Kidney (tissue), 14 donors: ENCODE measurements around the gene MST1R. TPM values are rescaled to one million over a fixed set of nuclear protein-coding genes. Genes with fewer than 3 reads are reported as not detected.

Experiments used
- DNase-seq, 5 donors: peaks; one replicate each; pipeline ENCODE4 v3.0.0-alpha.2; 2013 to 2020
- FAIRE-seq: peaks from 2 replicates; lab custom pipeline; 2012; peaks lifted over from hg19 to GRCh38; lab: Jason Lieb, UNC
- H3K27ac ChIP-seq, 2 donors: one replicate each; pipeline ENCODE4 v1.7.0; 2013; ENCODE audit warnings: low read depth in 2 of 2, low read length in 2 of 2, inconsistent platforms in 1 of 2
- H3K27me3 ChIP-seq: one replicate; pipeline ENCODE4 v1.7.1; 2013; ENCODE audit warnings: low read length, inconsistent platforms; ENCODE audit not compliant: control insufficient read depth, insufficient read depth
- H3K36me3 ChIP-seq, 3 donors: one replicate each; pipeline versions ENCODE4 v1.7.0 to v1.7.1; 2013; ENCODE audit warnings: low read length in 3 of 3, control low read depth in 1 of 3, inconsistent platforms in 1 of 3; ENCODE audit not compliant: insufficient read depth in 3 of 3, control insufficient read depth in 2 of 3
- H3K4me1 ChIP-seq, 3 donors: one replicate each; pipeline versions ENCODE4 v1.7.0 to v1.7.1; 2013; ENCODE audit warnings: low read length in 3 of 3, inconsistent platforms in 1 of 3, low read depth in 1 of 3; ENCODE audit not compliant: control insufficient read depth in 2 of 3, insufficient read depth in 2 of 3
- H3K4me3 ChIP-seq, 3 donors: one replicate each; pipeline versions ENCODE4 v1.7.0 to v1.8.1; 2013; ENCODE audit warnings: low read length in 3 of 3, control low read depth in 1 of 3, inconsistent platforms in 1 of 3
- H3K9ac ChIP-seq, 3 donors: one replicate each; pipeline versions ENCODE4 v1.7.0 to v1.7.1; 2013; ENCODE audit warnings: low read length in 3 of 3, control low read depth in 1 of 3, inconsistent platforms in 1 of 3
- H3K9me3 ChIP-seq, 3 donors: one replicate each; pipeline versions ENCODE4 v1.7.0 to v1.7.1; 2013; ENCODE audit warnings: low read length in 3 of 3, control low read depth in 1 of 3, inconsistent platforms in 1 of 3; ENCODE audit not compliant: control insufficient read depth in 2 of 3, insufficient read depth in 1 of 3
- CTCF ChIP-seq: IDR thresholded peaks from 3 replicates; pipeline ENCODE4 v1.5.1; 2012; ENCODE audit warnings: mild to moderate bottlenecking, moderate library complexity, borderline replicate concordance; ENCODE audit not compliant: insufficient read depth; ENCODE audit errors: extremely low read depth
- intact Hi-C: fragments of 100-400 bp; cut with DNase I; formaldehyde crosslinking; loops from one replicate; pipeline ENCODE4 v1.11.1; 2022
- polyA plus RNA-seq: library from polyadenylated mRNA; stranded (reverse); fragments of 350-450 nt; fragmentation: Illumina TruSeq; extraction: RNeasy Lipid Tissue Mini Kit (QIAGEN cat#74804); gene quantifications from one replicate; pipeline ENCODE4 v1.2.3, GENCODE V29; 2014; ENCODE audit warnings: low read depth, low replicate concordance; ENCODE audit not compliant: insufficient read depth
- total RNA-seq: library from RNA; stranded (reverse); fragmentation: NEBNext Ultra II Directional; extraction: Animal tissue kit (Norgen Biotek cat#: 25700); gene quantifications from one replicate; pipeline ENCODE4 v1.2.1, GENCODE V29; 2021
- donor health status: control.
- donor health status: control.
- donor health status: control.
- donor health status: control.
- donor health status: control.
- donor health status: DM: yes; HTN: yes; CAD: no.
- donor health status: Normal renal cell carcinoma (clear cell type).

MST1R gene
- total and polyA plus RNA-seq, 2 donors from 2014 or later: 0.30 to 29.6 TPM

- DNase-seq (peak in 1 of 5 donors; percentile 16), FAIRE-seq (no peak)
- H3K27me3 ChIP-seq: no peaks in the 10 kb centered on the region
- no peak overlapping the region for H3K27ac ChIP-seq
- peaks cover 0 to 13% (median 9%) of the 10 kb centered on the region in 3 donors for H3K36me3 ChIP-seq
- no peaks in the 10 kb centered on the region for H3K4me1 ChIP-seq
- no peak overlapping the region for H3K9ac ChIP-seq
- H3K9me3 ChIP-seq: no peaks in the 10 kb centered on the region
- H3K4me3 ChIP-seq: no peak overlapping the region
- no peak for TF ChIP-seq CTCF
- intact Hi-C loops: no loop called here
Observed at GRCh38 chr3:49912881-49913281, 9.2 kb upstream of the MST1R start.

- no peak overlapping the region for H3K27ac ChIP-seq
- TF ChIP-seq CTCF: no peak
- peaks cover 0 to 13% (median 9%) of the 10 kb centered on the region in 3 donors for H3K36me3 ChIP-seq
- FAIRE-seq: no peak
- no peaks in the 10 kb centered on the region for H3K27me3 ChIP-seq
- no peaks in the 10 kb centered on the region for H3K9me3 ChIP-seq
- H3K9ac ChIP-seq: no peak overlapping the region
- H3K4me3 ChIP-seq: no peak overlapping the region
- peaks cover 0 to 1% (median under 1%) of the 10 kb centered on the region in 3 donors for H3K4me1 ChIP-seq
- DNase-seq: no peak
- intact Hi-C loops: no loop called here
Observed at GRCh38 chr3:49911611-49912010, 7.9 kb upstream of the MST1R start.

- FAIRE-seq (no peak), DNase-seq (no peak)
- TF ChIP-seq CTCF: no peak
- H3K27me3 ChIP-seq: no peaks in the 10 kb centered on the region
- no peaks in the 10 kb centered on the region for H3K9me3 ChIP-seq
- no peak overlapping the region for H3K9ac ChIP-seq
- intact Hi-C loops: no loop called here
- no peak overlapping the region for H3K27ac ChIP-seq
- peaks cover 0 to 13% (median 9%) of the 10 kb centered on the region in 3 donors for H3K36me3 ChIP-seq
- peaks cover 0 to 7% (median 4%) of the 10 kb centered on the region in 3 donors for H3K4me1 ChIP-seq
- H3K4me3 ChIP-seq: no peak overlapping the region
Observed at GRCh38 chr3:49911124-49911420, 7.4 kb upstream of the MST1R start.
